Vagina (tissue), 2 donors: ENCODE measurements around the gene MXD3. TPM values are rescaled to one million over a fixed set of nuclear protein-coding genes. Genes with fewer than 3 reads are reported as not detected.
"Not testable (repeated sequence)": the region's sequence is repeated elsewhere in the genome, so short reads cannot be mapped to it uniquely, and the experiment has no call there.

ENCODE experiments used
- DNase-seq, 2 donors: peaks; one replicate each; pipeline ENCODE4 v3.0.0-alpha.2; 2017; ENCODE audit errors: extremely low spot score in 2 of 2
- H3K27ac ChIP-seq: fragments of 200-600 bp; sonication (generic); one replicate; pipeline ENCODE4 v1.5.1; 2019
- H3K27me3 ChIP-seq: fragments of 200-600 bp; sonication (generic); one replicate; pipeline ENCODE4 v1.5.1; 2019
- H3K36me3 ChIP-seq, 2 donors: fragments of 200-600 bp; sonication (generic); one replicate each; pipeline ENCODE4 v1.5.1; 2017 to 2019
- H3K4me1 ChIP-seq: fragments of 200-600 bp; sonication (generic); one replicate; pipeline ENCODE4 v1.5.1; 2019
- H3K4me3 ChIP-seq, 2 donors: fragments of 200-600 bp; sonication (generic); 1 replicate in 1 of 2; 2 replicates in 1 of 2; pipeline ENCODE4 v1.5.1; 2016 to 2019
- H3K9me3 ChIP-seq: fragments of 200-600 bp; sonication (generic); one replicate; pipeline ENCODE4 v1.5.1; 2019
- CTCF ChIP-seq, 3 experiments: fragments of 450-650 bp in 2 of 3; fragments of 200-600 bp in 1 of 3; sonication (generic) in 1 of 3; IDR thresholded peaks; one replicate each; pipeline ENCODE4 v1.5.1; 2017 to 2019; ENCODE audit warnings: antibody characterized with exemption in 3 of 3, mild to moderate bottlenecking in 2 of 3, moderate library complexity in 2 of 3
- POLR2A ChIP-seq, 2 donors: fragments of 450-650 bp; IDR thresholded peaks; one replicate each; pipeline ENCODE4 v1.6.1; 2017; ENCODE audit warnings: antibody characterized with exemption in 2 of 2, mild to moderate bottlenecking in 2 of 2, moderate library complexity in 2 of 2
- POLR2AphosphoS5 ChIP-seq, 2 donors: sonication (generic); formaldehyde crosslinking; IDR thresholded peaks; one replicate each; pipeline ENCODE4 v1.9.0; 2017; ENCODE audit warnings: antibody characterized with exemption in 2 of 2, mild to moderate bottlenecking in 2 of 2, low read depth in 1 of 2; ENCODE audit not compliant: insufficient read depth in 1 of 2
- intact Hi-C: fragments of 100-400 bp; cut with DNase I; formaldehyde crosslinking; loops from one replicate; pipeline ENCODE4 v1.15.1; 2023
- total RNA-seq: library from RNA; depleted of rRNA; stranded (reverse); fragments of >200 nt; gene quantifications from one replicate; pipeline ENCODE4 v1.2.3, GENCODE V29; 2016

MXD3 gene
- total RNA-seq, 1 donor from 2014 or later, result 5.4 TPM

GRCh38 chr5:177269232-177269895, 42.3 kb downstream of the MXD3 start:
- H3K27ac ChIP-seq, result no peak overlapping the region
- no peak overlapping the region for H3K4me3 ChIP-seq
- H3K27me3 ChIP-seq, result no peaks in the 10 kb centered on the region
- intact Hi-C loops, result no loop called here
- no peak for DNase-seq
- TF ChIP-seq CTCF (IDR thresholded peaks at IDR 0.05), result no peak
- TF ChIP-seq POLR2AphosphoS5 (IDR thresholded peaks at IDR 0.05; ENCODE audit: insufficient read depth in 1 of 2, low read depth in 1 of 2), result no peak
- no peak for TF ChIP-seq POLR2A (IDR thresholded peaks at IDR 0.05)
- no peaks in the 10 kb centered on the region for H3K9me3 ChIP-seq
- no peaks in the 10 kb centered on the region for H3K4me1 ChIP-seq
- peaks cover 0 to 72% of the 10 kb centered on the region in 2 donors for H3K36me3 ChIP-seq

- no peak overlapping the region for H3K4me3 ChIP-seq
- DNase-seq, result no peak
- no peaks in the 10 kb centered on the region for H3K4me1 ChIP-seq
- H3K36me3 ChIP-seq, result peaks cover 0 to 67% of the 10 kb centered on the region in 2 donors
- H3K27me3 ChIP-seq, result no peaks in the 10 kb centered on the region
- intact Hi-C loops, result no loop called here
- H3K9me3 ChIP-seq, result no peaks in the 10 kb centered on the region
- TF ChIP-seq POLR2A (IDR thresholded peaks at IDR 0.05), result no peak
- TF ChIP-seq POLR2AphosphoS5 (IDR thresholded peaks at IDR 0.05; ENCODE audit: insufficient read depth in 1 of 2, low read depth in 1 of 2), result no peak
- TF ChIP-seq CTCF (IDR thresholded peaks at IDR 0.05), result no peak
- no peak overlapping the region for H3K27ac ChIP-seq
Observed at GRCh38 chr5:177265395-177265794, 46.3 kb downstream of the MXD3 start.

- TF ChIP-seq POLR2AphosphoS5 (IDR thresholded peaks at IDR 0.05; ENCODE audit: insufficient read depth in 1 of 2, low read depth in 1 of 2), result no peak
- no peak for TF ChIP-seq CTCF (IDR thresholded peaks at IDR 0.05)
- TF ChIP-seq POLR2A (IDR thresholded peaks at IDR 0.05), result no peak
- H3K27ac ChIP-seq, result no peak overlapping the region
- no peaks in the 10 kb centered on the region for H3K9me3 ChIP-seq
- no peak for DNase-seq
- intact Hi-C loops, result no loop called here
- H3K4me1 ChIP-seq, result no peaks in the 10 kb centered on the region
- H3K27me3 ChIP-seq, result no peaks in the 10 kb centered on the region
- no peak overlapping the region for H3K4me3 ChIP-seq
- H3K36me3 ChIP-seq, result peaks cover 0 to 66% of the 10 kb centered on the region in 2 donors
Observed at GRCh38 chr5:177264178-177264577, 47.5 kb downstream of the MXD3 start.

- Histone ChIP-seq H3K27me3 (no peaks in the 10 kb centered on the region), H3K9me3 (no peaks in the 10 kb centered on the region), H3K4me3 (no peak overlapping the region), H3K4me1 (no peaks in the 10 kb centered on the region), H3K27ac (no peak overlapping the region), H3K36me3 (peaks cover 0 to 52% of the 10 kb centered on the region in 2 donors)
- DNase-seq, result no peak
- no peak for TF ChIP-seq CTCF (IDR thresholded peaks at IDR 0.05)
- TF ChIP-seq POLR2AphosphoS5 (IDR thresholded peaks at IDR 0.05; ENCODE audit: insufficient read depth in 1 of 2, low read depth in 1 of 2), result no peak
- TF ChIP-seq POLR2A (IDR thresholded peaks at IDR 0.05), result no peak
- intact Hi-C loops, result no loop called here
Observed at GRCh38 chr5:177261510-177261909, 50.2 kb downstream of the MXD3 start.

GRCh38 chr5:177260961-177261360, 50.7 kb downstream of the MXD3 start:
- Histone ChIP-seq H3K27me3 (no peaks in the 10 kb centered on the region), H3K4me3 (no peak overlapping the region), H3K9me3 (no peaks in the 10 kb centered on the region), H3K4me1 (no peaks in the 10 kb centered on the region), H3K27ac (no peak overlapping the region), H3K36me3 (peaks cover 0 to 47% of the 10 kb centered on the region in 2 donors)
- TF ChIP-seq CTCF (IDR thresholded peaks at IDR 0.05) (no peak), POLR2AphosphoS5 (IDR thresholded peaks at IDR 0.05; ENCODE audit: insufficient read depth in 1 of 2, low read depth in 1 of 2) (no peak), POLR2A (IDR thresholded peaks at IDR 0.05) (no peak)
- intact Hi-C loops, result no loop called here
- no peak for DNase-seq

- H3K9me3 ChIP-seq, intact Hi-C loops, DNase-seq, H3K4me1 ChIP-seq, H3K27me3 ChIP-seq, H3K4me3 ChIP-seq, H3K27ac ChIP-seq: not testable (repeated sequence)
- peaks cover 0 to 53% of the 10 kb centered on the region in 2 donors for H3K36me3 ChIP-seq
Observed at GRCh38 chr5:177258711-177259110, 53.0 kb downstream of the MXD3 start.
